Naive thymus-derived CD4-positive, alpha-beta T cell (primary cell): ENCODE measurements around the gene CHD2. TPM values are rescaled to one million over a fixed set of nuclear protein-coding genes. Genes with fewer than 3 reads are reported as not detected.

Experiments used
- ATAC-seq: fragments of 150-1000 bp; cut with Tn5 transposase; 2 replicates; pipeline ENCODE4 v1.10.0; 2021; ENCODE audit warnings: mild to moderate bottlenecking, moderate library complexity
- CTCF ChIA-PET: fragments of 350-600 bp; sonication (Branson Sonifier 250); formaldehyde crosslinking; loops from one replicate; lab custom pipeline; 2021; ENCODE audit warnings: antibody characterized with exemption; lab: Charles Lee
- POLR2A ChIA-PET: fragments of 350-600 bp; sonication (Branson Sonifier 250); formaldehyde crosslinking; loops from one replicate; lab custom pipeline; 2021; ENCODE audit warnings: antibody characterized with exemption, inconsistent platforms; lab: Charles Lee
- DNase-seq, 9 donors: peaks; one replicate each; pipeline versions ENCODE4 v3.0.0 to v3.0.0-alpha.2; 2020 to 2022; ENCODE audit warnings: mixed read lengths in 1 of 9
- H3K27ac ChIP-seq: one replicate; pipeline ENCODE4 v1.7.0; 2013; ENCODE audit warnings: mild to moderate bottlenecking, low read depth, low read length, moderate library complexity
- H3K27me3 ChIP-seq, 2 donors: one replicate each; pipeline ENCODE4 v1.7.0; 2013; ENCODE audit warnings: low read length in 2 of 2, mild to moderate bottlenecking in 2 of 2, moderate library complexity in 2 of 2; ENCODE audit not compliant: control insufficient read depth in 2 of 2, insufficient read depth in 2 of 2
- H3K36me3 ChIP-seq, 3 experiments: 1 replicate in 2 of 3; 2 replicates in 1 of 3; pipeline ENCODE4 v1.7.0; 2013; ENCODE audit warnings: low read length in 3 of 3, mild to moderate bottlenecking in 3 of 3, moderate library complexity in 1 of 3; ENCODE audit not compliant: insufficient read depth in 3 of 3, control insufficient read depth in 2 of 3
- H3K4me1 ChIP-seq, 2 donors: one replicate each; pipeline ENCODE4 v1.7.0; 2013; ENCODE audit warnings: low read length in 2 of 2, mild to moderate bottlenecking in 2 of 2, moderate library complexity in 1 of 2; ENCODE audit not compliant: control insufficient read depth in 2 of 2, insufficient read depth in 2 of 2
- H3K4me3 ChIP-seq: 2 replicates; pipeline ENCODE4 v1.7.0; 2013; ENCODE audit warnings: mild to moderate bottlenecking, low read length
- H3K9me3 ChIP-seq, 3 experiments: 1 replicate in 2 of 3; 2 replicates in 1 of 3; pipeline ENCODE4 v1.7.0; 2013; ENCODE audit warnings: low read length in 3 of 3; ENCODE audit not compliant: control insufficient read depth in 2 of 3
- H3K27ac Mint-ChIP-seq, 9 donors: one replicate each; pipeline ENCODE4 v1.8.0; 2020 to 2022; ENCODE audit warnings: mixed read lengths in 9 of 9, mild to moderate bottlenecking in 8 of 9, moderate library complexity in 5 of 9, inconsistent platforms in 2 of 9
- H3K27me3 Mint-ChIP-seq, 5 donors: one replicate each; pipeline ENCODE4 v1.8.0; 2021 to 2022; ENCODE audit warnings: mixed read lengths in 5 of 5, mild to moderate bottlenecking in 1 of 5
- H3K36me3 Mint-ChIP-seq, 5 donors: one replicate each; pipeline ENCODE4 v1.8.0; 2020 to 2022; ENCODE audit warnings: mixed read lengths in 5 of 5, mild to moderate bottlenecking in 3 of 5, inconsistent platforms in 1 of 5
- H3K4me1 Mint-ChIP-seq, 7 donors: one replicate each; pipeline ENCODE4 v1.8.0; 2020 to 2022; ENCODE audit warnings: mixed read lengths in 7 of 7, mild to moderate bottlenecking in 3 of 7, inconsistent platforms in 1 of 7
- H3K4me3 Mint-ChIP-seq, 10 donors: one replicate each; pipeline ENCODE4 v1.8.0; 2020 to 2022; ENCODE audit warnings: mild to moderate bottlenecking in 10 of 10, mixed read lengths in 10 of 10, moderate library complexity in 6 of 10, inconsistent platforms in 2 of 10
- H3K9me3 Mint-ChIP-seq, 11 donors: one replicate each; pipeline ENCODE4 v1.8.0; 2020 to 2022; ENCODE audit warnings: mixed read lengths in 11 of 11, mild to moderate bottlenecking in 4 of 11, inconsistent platforms in 1 of 11, moderate library complexity in 1 of 11
- intact Hi-C, 2 donors: fragments of 100-400 bp; cut with micrococcal nuclease; formaldehyde crosslinking; loops; one replicate each; pipeline ENCODE4 v1.15.1; 2023
- polyA plus RNA-seq, 2 donors: library from polyadenylated mRNA; unstranded; fragments of 300-500 nt; fragmentation: Illumina TruSeq; gene quantifications; one replicate each; pipeline ENCODE4 v1.2.3, GENCODE V29; 2021
- total RNA-seq, 6 experiments: library from RNA in 5 of 6; stranded (reverse) in 5 of 6; gene quantifications; 1 replicate in 5 of 6; 2 replicates in 1 of 6; pipeline ENCODE4 v1.2.3 and lab custom pipeline; 2021 to 2026

Gene CHD2
- total and polyA plus RNA-seq, 7 experiments from 2014 or later, result 70.0 to 492 (median 371) TPM

DNA sequence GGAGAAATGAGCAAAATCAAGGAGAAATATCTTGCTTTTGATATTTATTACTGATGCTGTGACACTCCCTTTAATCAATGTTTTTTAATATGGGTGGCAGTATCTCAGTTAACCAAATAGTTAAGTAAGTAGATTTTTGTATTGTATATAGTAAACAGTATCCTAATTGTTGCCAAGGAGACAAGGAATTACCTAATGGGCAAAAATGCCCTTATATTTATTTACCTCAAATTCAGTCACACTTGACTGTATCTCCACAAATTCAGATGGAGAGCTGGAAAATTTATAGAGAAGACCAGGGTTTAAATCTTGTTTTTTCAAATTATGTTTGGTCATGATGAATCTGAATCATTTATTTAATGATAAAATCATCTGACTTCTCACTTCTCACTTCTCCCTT, 3.6 kb upstream of the CHD2 start:
- no peaks in the 10 kb centered on the region for H3K27me3 ChIP-seq
- CTCF ChIA-PET, result interaction anchor here (1.3 to 2.3 kb wide), 4 partner anchors 13 to 100 kb away, joined by 3 to 8 read pairs (median 8); no protein-coding TSS in a partner anchor
- H3K27me3 Mint-ChIP-seq, result no peaks in the 10 kb centered on the region
- DNase-seq, result no peak
- H3K36me3 ChIP-seq, result peaks cover 12 to 43% (median 38%) of the 10 kb centered on the region in 3 experiments
- POLR2A ChIA-PET, result interaction anchor here (0.6 to 20.7 kb wide), 10 partner anchors 8 to 99 kb away, joined by 3 to 762 read pairs (median 6); partner anchors contain the start of gene CHD2
- no peak for ATAC-seq
- no peak overlapping the region for H3K4me3 ChIP-seq
- peak overlapping the region; percentile 44 to 90 (median 81) for H3K27ac Mint-ChIP-seq
- H3K9me3 Mint-ChIP-seq, result peaks cover 0 to 13% (median 3%) of the 10 kb centered on the region in 11 donors
- intact Hi-C loops, result no loop called here
- H3K4me3 Mint-ChIP-seq, result peak overlapping the region; percentile 22 to 81 (median 49)
- H3K4me1 Mint-ChIP-seq, result peaks cover 32 to 85% (median 74%) of the 10 kb centered on the region in 7 donors
- H3K36me3 Mint-ChIP-seq, result peaks cover 10 to 71% (median 61%) of the 10 kb centered on the region in 5 donors
- H3K4me1 ChIP-seq, result peaks cover 62 to 64% of the 10 kb centered on the region in 2 donors
- H3K9me3 ChIP-seq, result no peaks in the 10 kb centered on the region
- peak overlapping the region; percentile 64 for H3K27ac ChIP-seq

DNA sequence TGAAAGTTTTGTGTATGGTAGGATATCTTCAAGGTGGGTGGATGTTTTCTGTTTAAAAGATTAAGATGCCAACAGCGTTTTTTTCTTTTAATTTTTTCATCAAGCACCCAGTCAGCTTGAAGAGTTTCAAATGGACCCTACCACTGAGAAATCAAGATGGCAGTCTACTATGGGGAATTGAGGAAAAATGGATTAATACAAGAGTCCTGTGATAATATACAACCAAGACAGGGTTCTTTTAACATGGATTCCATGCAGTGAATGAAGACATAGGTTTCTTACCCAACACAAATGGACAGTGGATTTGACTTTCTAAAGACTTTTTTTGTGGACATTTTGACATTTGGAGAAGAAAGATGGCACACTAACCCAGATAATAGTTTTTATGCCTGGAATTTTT, 2.5 kb upstream of the CHD2 start:
- Mint-ChIP-seq H3K9me3 (peaks cover 0 to 13% (median 3%) of the 10 kb centered on the region in 11 donors), H3K27ac (peak overlapping the region; percentile 56 to 90 (median 75)), H3K4me3 (peak overlapping the region in 9 of 10 donors; percentile 21 to 81 (median 51)), H3K27me3 (no peaks in the 10 kb centered on the region), H3K36me3 (peaks cover 10 to 66% (median 60%) of the 10 kb centered on the region in 5 donors), H3K4me1 (peaks cover 28 to 75% (median 64%) of the 10 kb centered on the region in 7 donors)
- DNase-seq (no peak), ATAC-seq (no peak)
- intact Hi-C loops, result no loop called here
- Histone ChIP-seq H3K4me1 (peaks cover 54 to 57% of the 10 kb centered on the region in 2 donors), H3K9me3 (no peaks in the 10 kb centered on the region), H3K4me3 (no peak overlapping the region), H3K27me3 (no peaks in the 10 kb centered on the region), H3K27ac (peak overlapping the region; percentile 23), H3K36me3 (peaks cover 12 to 37% (median 29%) of the 10 kb centered on the region in 3 experiments)
- ChIA-PET CTCF (interaction anchor here (1.2 to 1.5 kb wide), 2 partner anchors 15 to 88 kb away, joined by 3 to 7 read pairs; no protein-coding TSS in a partner anchor), POLR2A (interaction anchor here (0.8 to 20.7 kb wide), 8 partner anchors 7 to 87 kb away, joined by 3 to 762 read pairs (median 40); partner anchors contain the start of gene CHD2)

DNA sequence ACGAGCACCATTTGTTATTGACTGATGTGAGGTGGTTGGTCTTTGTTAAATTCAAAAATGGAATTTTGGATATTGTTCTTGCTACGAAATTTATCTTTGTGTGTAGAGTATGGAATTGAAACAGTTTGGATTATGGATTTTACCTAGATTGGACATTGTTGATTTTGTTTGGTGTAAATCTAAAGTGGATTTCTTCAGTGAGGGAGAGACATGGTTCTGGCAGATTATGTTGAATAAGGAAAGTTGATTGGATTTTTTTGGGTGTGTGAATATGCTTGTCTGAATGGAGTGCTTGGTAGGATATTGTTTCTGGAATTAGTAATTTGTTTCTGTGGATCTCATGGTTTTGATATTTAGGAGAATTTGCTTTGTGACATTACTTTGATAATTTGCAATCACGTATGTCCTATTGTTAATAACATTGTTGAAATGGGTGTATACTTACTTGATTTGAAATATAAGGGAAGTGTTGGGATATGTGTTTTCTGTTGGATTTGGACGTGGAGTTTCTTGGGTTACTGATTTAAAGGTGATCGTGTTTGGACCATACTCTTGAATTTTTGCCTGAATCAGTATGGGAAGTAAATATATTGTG, 1.0 kb upstream of the CHD2 start:
- Histone ChIP-seq H3K4me1 (peaks cover 42 to 52% of the 10 kb centered on the region in 2 donors), H3K9me3 (no peaks in the 10 kb centered on the region), H3K36me3 (peaks cover 5 to 22% (median 15%) of the 10 kb centered on the region in 3 experiments), H3K4me3 (no peak overlapping the region), H3K27me3 (no peaks in the 10 kb centered on the region), H3K27ac (peak overlapping the region; percentile 97)
- no peaks in the 10 kb centered on the region for H3K27me3 Mint-ChIP-seq
- ATAC-seq (no peak), DNase-seq (no peak)
- ChIA-PET POLR2A (interaction anchor here (1.3 to 15.9 kb wide), 16 partner anchors 10 to 100 kb away, joined by 4 to 762 read pairs (median 19); no protein-coding TSS in a partner anchor), CTCF (interaction anchor here (1.0 to 5.3 kb wide), 8 partner anchors 12 to 101 kb away, joined by 3 to 38 read pairs (median 5); no protein-coding TSS in a partner anchor)
- peaks cover 0 to 13% (median 3%) of the 10 kb centered on the region in 11 donors for H3K9me3 Mint-ChIP-seq
- peaks cover 31 to 71% (median 60%) of the 10 kb centered on the region in 7 donors for H3K4me1 Mint-ChIP-seq
- H3K27ac Mint-ChIP-seq, result peak overlapping the region; percentile 71 to 100 (median 96)
- peak overlapping the region; percentile 40 to 94 (median 66) for H3K4me3 Mint-ChIP-seq
- intact Hi-C loops, result no loop called here
- peaks cover 7 to 63% (median 60%) of the 10 kb centered on the region in 5 donors for H3K36me3 Mint-ChIP-seq

DNA sequence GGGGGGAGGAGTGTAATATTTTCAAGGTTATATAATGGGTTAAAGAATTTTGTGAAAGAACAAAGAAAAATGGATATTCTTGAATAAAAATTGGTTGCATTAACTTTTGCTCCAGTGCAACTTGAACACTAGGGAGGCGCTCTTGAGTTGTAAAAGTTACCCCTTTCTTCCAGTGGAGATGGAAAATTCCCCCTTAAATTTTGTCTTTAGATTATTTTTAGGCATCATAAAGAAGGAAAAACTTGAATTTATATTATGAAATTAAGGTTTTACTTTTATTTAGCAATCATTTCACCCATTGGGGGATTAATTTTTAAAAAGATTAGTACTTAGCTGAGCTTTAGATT, 550 bp upstream of the CHD2 start:
- Mint-ChIP-seq H3K27me3 (no peaks in the 10 kb centered on the region), H3K4me1 (peaks cover 31 to 70% (median 59%) of the 10 kb centered on the region in 7 donors), H3K36me3 (peaks cover 7 to 63% (median 60%) of the 10 kb centered on the region in 5 donors), H3K27ac (peak overlapping the region; percentile 83 to 100 (median 99)), H3K4me3 (peak overlapping the region; percentile 44 to 100 (median 92)), H3K9me3 (peaks cover 0 to 13% (median 3%) of the 10 kb centered on the region in 11 donors)
- no peak for DNase-seq
- POLR2A ChIA-PET, result interaction anchor here (1.2 to 15.9 kb wide), 16 partner anchors 10 to 100 kb away, joined by 3 to 762 read pairs (median 10); no protein-coding TSS in a partner anchor
- peaks cover 37 to 48% of the 10 kb centered on the region in 2 donors for H3K4me1 ChIP-seq
- intact Hi-C loops, result no loop called here
- H3K27ac ChIP-seq, result peak overlapping the region; percentile 97
- CTCF ChIA-PET, result interaction anchor here (1.0 to 5.3 kb wide), 11 partner anchors 10 to 102 kb away, joined by 3 to 38 read pairs (median 5); no protein-coding TSS in a partner anchor
- no peaks in the 10 kb centered on the region for H3K27me3 ChIP-seq
- H3K9me3 ChIP-seq, result no peaks in the 10 kb centered on the region
- peaks cover 5 to 22% (median 11%) of the 10 kb centered on the region in 3 experiments for H3K36me3 ChIP-seq
- no peak for ATAC-seq
- no peak overlapping the region for H3K4me3 ChIP-seq

DNA sequence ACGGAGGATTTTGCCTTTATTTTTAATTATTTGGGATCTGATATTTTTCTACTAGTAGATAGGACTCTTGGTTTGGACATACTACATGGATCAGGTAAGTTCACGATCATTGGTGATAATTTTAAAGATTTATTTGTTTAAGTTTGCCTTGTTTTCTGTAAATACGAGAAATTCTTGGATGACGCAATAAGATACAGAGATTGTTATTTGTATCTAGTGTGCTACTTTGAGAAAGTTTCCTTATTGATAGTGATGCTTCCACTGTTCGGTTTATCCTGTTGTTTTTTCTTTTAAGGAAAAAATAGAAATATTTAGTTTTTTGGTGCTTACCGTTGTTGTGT, 577 bp downstream of the CHD2 start:
- H3K27ac Mint-ChIP-seq, result peak overlapping the region; percentile 96 to 100 (median 99)
- intact Hi-C loops, result loop anchor here (1.0 to 10.0 kb wide), 6 partner anchors 15 to 1046 kb away; partner anchors contain the start of gene SLCO3A1 (in 2 of the 2)
- H3K9me3 ChIP-seq, result no peaks in the 10 kb centered on the region
- no peaks in the 10 kb centered on the region for H3K27me3 ChIP-seq
- peaks cover 7 to 56% (median 54%) of the 10 kb centered on the region in 5 donors for H3K36me3 Mint-ChIP-seq
- H3K27ac ChIP-seq, result peak overlapping the region; percentile 97
- H3K4me1 Mint-ChIP-seq, result peaks cover 27 to 71% (median 60%) of the 10 kb centered on the region in 7 donors
- H3K4me3 Mint-ChIP-seq, result peak overlapping the region; percentile 81 to 100 (median 94)
- no peaks in the 10 kb centered on the region for H3K27me3 Mint-ChIP-seq
- CTCF ChIA-PET, result interaction anchor here (0.7 to 5.3 kb wide), 15 partner anchors 9 to 103 kb away, joined by 3 to 38 read pairs (median 5); no protein-coding TSS in a partner anchor
- peaks cover 5 to 22% (median 8%) of the 10 kb centered on the region in 3 experiments for H3K36me3 ChIP-seq
- H3K4me1 ChIP-seq, result peaks cover 41 to 46% of the 10 kb centered on the region in 2 donors
- DNase-seq (no peak), ATAC-seq (no peak)
- peak overlapping the region; percentile 79 for H3K4me3 ChIP-seq
- peaks cover 0 to 13% (median 3%) of the 10 kb centered on the region in 11 donors for H3K9me3 Mint-ChIP-seq
- POLR2A ChIA-PET, result interaction anchor here (1.0 to 15.9 kb wide), 19 partner anchors 9 to 99 kb away, joined by 3 to 762 read pairs (median 7); no protein-coding TSS in a partner anchor
